Measurements from ENCODE around the gene GNG12.

DNA sequence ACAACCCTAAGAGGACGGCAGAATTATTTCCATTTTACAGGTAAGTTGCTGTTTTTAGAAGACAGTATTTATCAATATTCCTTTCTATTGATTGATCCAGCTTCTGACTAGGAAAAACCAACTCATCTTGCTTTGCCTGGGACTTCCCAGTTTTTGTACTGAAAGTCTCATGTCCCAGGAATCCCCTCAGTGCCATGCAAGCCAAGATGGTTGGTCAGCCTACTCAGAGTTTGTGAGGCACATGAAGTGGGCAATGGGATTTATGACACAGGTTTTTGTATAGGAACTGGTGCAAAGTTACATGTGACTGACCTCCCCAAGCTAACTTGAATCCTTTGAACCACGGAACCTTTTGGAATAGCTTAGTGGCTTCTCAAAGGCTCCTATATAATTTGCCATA is 45.5 kb downstream of the GNG12 start:
- TF ChIP-seq, protein P1, sequence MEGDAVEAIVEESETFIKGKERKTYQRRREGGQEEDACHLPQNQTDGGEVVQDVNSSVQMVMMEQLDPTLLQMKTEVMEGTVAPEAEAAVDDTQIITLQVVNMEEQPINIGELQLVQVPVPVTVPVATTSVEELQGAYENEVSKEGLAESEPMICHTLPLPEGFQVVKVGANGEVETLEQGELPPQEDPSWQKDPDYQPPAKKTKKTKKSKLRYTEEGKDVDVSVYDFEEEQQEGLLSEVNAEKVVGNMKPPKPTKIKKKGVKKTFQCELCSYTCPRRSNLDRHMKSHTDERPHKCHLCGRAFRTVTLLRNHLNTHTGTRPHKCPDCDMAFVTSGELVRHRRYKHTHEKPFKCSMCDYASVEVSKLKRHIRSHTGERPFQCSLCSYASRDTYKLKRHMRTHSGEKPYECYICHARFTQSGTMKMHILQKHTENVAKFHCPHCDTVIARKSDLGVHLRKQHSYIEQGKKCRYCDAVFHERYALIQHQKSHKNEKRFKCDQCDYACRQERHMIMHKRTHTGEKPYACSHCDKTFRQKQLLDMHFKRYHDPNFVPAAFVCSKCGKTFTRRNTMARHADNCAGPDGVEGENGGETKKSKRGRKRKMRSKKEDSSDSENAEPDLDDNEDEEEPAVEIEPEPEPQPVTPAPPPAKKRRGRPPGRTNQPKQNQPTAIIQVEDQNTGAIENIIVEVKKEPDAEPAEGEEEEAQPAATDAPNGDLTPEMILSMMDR (IDR thresholded peaks at IDR 0.05), result no peak
- TF ChIP-seq POLR2A (IDR thresholded peaks at IDR 0.05), result no peak
